ENCODE measurements around the gene SH3RF3.
"Not testable (repeated sequence)": the region's sequence is repeated elsewhere in the genome, so short reads cannot be mapped to it uniquely, and the experiment has no call there.

SH3RF3 gene

GRCh38 chr2:109220860-109221259 lies 91.9 kb downstream of the SH3RF3 start:
- DNase-seq (ENCODE audit: low read depth): no peak

DNA sequence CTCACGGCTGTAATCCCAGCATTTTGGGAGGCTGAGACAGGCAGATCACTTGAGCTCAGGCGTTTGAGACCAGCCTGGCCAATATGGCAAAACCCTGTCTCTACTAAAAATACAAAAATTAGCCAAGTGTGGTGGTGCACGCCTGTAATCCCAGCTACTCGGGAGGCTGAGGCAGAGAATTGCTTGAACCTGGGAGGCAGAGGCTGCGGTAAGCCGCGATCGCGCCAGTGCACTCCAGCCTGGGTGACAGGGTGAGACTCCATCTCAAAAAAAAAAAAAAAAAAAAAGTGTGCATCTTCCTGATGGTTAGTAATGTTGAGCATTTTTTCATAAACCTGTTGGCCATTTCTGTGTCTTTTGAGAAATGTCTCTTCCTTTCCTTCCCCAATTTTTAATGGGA lies 92.3 kb downstream of the SH3RF3 start:
- not testable (repeated sequence) for DNase-seq (ENCODE audit: low read depth)

DNA sequence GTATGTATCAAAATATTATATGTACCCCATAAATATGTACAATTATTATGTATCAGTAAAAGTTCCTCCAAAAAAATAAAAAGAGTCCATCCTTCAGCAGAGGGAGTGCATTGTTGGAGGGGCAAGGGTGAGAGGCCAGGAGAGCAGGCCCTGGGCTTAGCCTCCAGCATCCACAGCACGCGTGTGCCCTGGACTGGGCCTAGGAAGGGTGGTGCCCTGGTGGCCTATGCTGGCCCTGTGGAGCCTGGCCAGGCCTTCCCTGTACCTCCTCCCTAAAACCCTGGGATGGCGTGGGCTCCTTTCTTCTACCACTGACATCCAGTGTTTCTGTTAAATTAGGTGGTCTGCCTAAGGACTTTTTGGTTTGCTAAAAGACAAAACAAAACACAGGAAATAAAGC lies 93.4 kb downstream of the SH3RF3 start:
- DNase-seq (ENCODE audit: low read depth): no peak

DNA sequence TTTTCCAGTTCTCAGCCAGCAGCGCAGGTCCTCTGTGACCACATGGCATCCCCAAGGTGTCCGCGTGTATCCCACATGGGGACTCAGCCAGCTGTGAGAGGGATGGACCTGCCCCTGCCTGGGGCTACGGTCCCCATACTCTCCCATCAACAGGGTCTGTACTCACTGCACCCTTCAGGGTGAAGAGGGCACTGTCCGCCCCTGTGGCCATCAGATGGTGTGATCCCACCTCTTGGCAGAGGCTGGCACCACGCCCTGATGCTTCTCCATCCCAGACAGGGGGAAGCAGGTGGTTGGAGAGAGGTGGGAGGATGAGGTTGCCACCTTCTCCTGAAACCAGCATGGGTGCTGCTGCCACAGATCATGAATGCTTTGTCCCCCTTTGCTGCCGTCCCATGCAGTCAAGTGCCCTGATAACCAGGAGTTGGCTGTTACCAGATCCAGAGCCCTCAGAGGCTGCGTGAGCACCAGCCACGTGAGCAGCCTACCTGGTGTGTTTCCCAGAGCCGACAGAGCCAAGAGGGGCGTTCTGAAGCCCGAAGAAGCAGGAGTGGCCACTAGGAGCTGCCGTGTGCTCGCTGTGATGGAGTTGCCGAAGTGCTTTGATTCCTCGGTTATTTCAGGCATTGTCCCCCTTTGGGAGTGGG lies 93.9 kb downstream of the SH3RF3 start:
- no peak for DNase-seq (ENCODE audit: low read depth)

DNA sequence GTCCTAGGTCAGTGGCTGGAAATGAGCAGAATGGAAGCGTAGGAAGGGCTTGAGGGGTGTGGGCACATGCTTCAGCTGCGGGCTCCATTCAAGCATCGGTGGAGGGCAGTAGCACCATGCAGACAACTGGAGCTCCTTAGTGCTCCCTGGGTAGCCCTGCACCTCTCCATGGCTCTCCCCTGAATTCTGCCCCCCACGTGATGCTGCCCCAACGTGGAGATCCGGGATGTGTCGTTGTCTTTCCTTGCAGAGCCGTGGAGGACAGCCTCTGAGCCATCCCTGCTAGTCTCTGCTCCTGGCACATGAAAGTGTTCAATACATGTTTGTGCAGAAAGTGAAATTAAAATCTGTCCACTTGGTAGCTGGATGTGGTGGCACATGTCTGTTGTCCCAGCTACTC lies 94.5 kb downstream of the SH3RF3 start:
- DNase-seq (ENCODE audit: low read depth): no peak

GRCh38 chr2:109224341-109224740 lies 95.3 kb downstream of the SH3RF3 start:
- DNase-seq (ENCODE audit: low read depth): not testable (repeated sequence)

DNA sequence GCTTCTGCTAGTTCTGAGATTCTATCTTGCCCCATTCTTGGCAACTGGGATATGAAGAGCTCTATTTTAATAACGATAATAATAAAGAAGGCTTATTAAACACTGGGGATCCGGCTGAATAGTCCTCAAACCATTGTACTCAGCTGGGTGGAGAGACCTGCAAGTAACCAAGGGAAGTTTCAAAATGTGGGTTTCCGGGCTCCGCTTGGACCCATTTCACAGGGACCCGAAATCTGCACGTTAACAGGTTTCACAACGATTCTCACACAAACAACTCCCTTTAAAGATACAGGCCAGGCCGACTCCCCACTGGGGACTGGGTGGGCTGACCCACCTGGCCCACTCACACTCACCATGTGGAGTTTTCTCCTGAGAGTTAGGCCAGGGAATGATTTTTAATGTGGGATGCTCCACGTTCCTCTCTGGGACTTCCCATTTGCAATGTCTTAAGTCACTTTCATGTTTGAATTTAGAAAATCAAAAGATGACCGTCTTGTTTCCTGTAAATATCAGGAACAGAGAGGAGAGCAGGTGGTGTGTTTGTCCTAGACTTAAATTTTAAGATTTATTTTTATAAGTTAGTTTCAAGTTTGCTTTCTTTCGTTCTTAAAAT lies 96.3 kb downstream of the SH3RF3 start:
- no peak for DNase-seq (ENCODE audit: low read depth)

- no peak for DNase-seq (ENCODE audit: low read depth)
Measured at GRCh38 chr2:109226128-109226527, 97.1 kb downstream of the SH3RF3 start.

DNA sequence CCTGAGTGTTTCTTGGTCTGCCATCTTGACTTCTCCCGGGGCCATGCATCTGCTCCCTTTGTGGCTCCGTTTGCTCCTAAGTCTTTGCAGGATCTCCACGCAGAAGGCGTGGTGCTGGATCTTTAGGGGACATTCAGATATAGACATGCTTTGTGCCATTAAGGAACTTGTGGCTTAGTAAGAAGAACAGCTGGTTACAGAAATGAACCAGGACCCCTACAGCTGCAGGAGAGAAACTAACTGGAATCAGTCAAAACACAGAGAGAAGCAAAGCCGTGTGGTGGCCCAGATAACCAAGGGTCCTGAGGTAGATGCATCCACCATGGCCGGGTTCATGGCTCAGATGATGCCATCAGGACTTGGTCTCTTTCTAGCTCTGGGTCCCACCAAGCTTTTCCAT lies 97.6 kb downstream of the SH3RF3 start:
- no peak for DNase-seq (ENCODE audit: low read depth)

DNA sequence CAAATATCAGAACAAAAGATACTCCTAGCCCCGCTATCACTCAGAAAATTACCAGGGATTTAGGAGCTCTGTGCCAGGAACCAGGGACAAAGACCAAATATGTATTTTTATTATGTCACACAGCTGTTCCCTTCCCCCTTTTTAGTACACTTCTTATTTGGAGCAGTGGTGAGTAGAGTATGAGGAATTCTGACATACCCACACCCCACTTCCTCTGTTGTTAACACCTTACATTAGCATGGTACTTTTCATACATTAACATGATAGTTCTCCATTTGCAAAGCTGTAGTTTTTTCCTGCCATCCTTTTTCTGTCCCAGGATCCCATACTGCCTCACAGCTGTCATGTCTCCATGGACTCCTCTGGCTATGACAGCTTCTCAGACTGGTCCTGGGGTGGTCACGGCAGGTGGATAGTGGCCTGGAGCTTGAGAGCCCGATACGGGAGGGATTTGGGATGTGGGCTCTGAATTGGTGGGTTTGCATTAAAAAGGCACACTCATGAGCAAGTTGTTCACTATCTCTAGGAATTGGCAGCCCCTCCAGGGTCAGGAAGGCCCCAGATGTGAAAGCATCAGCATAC lies 100.2 kb downstream of the SH3RF3 start:
- no peak for DNase-seq (ENCODE audit: low read depth)

GRCh38 chr2:109230941-109231420 lies 102.0 kb downstream of the SH3RF3 start:
- no peak for DNase-seq (ENCODE audit: low read depth)

DNA sequence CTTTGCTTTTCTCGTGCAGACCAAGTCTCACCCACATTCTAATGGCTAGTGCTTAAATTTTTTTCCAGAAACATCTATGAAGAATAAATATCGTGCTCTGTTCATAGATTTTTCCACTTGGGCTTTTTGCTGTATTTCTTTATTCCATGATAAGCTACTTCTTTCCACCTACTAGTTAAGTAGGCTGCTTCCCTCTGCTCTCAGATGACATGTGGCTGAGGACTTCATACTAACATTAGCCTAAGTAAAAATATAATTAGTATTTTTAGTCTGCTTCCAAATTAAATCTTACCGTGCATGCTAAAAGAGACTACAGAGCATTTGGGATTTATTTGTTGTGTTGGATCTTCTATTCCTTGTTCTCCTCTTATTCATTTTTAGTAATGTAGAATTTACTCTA lies 102.4 kb downstream of the SH3RF3 start:
- no peak for DNase-seq (ENCODE audit: low read depth)

GRCh38 chr2:109231996-109232705 lies 103.1 kb downstream of the SH3RF3 start:
- no peak for DNase-seq (ENCODE audit: low read depth)

DNA sequence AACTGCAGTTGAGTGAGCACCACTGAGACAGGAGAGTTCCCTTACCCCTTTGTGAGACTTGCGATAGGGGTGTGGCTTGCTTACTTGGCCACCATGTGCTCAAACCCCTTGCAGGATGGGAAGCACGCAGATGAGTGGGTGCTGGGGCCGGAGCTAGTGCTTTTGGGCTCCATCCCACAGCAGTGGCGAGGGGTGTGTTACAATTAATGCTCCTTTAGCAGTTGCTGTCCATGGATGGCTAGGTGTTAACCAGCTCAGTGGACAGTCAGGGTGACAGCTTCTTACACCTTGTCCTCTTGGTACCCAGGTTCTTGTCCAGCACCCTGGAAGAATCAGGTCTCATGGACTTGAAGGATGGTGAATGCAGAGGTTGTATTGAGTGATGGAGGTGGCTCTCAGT lies 103.9 kb downstream of the SH3RF3 start:
- no peak for DNase-seq (ENCODE audit: low read depth)

DNA sequence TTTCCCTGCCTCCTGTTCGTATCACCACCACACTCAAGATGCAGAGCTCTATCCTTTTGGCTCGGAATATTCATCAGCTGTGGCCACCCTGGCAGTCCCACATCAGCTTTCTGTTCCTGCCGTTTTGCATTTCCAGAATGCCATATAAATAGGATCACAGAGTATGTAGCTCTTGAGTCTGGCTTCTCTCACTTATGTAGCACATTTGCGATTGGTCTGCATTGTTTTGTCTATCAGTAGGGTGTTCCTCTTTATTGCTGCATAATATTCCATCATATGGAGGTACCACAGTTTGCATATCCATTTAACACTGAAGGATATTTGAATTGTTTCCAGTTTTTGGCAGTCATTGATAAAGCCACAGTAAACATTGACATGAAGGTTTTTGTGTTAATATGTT lies 104.6 kb downstream of the SH3RF3 start:
- no peak for DNase-seq (ENCODE audit: low read depth)

DNA sequence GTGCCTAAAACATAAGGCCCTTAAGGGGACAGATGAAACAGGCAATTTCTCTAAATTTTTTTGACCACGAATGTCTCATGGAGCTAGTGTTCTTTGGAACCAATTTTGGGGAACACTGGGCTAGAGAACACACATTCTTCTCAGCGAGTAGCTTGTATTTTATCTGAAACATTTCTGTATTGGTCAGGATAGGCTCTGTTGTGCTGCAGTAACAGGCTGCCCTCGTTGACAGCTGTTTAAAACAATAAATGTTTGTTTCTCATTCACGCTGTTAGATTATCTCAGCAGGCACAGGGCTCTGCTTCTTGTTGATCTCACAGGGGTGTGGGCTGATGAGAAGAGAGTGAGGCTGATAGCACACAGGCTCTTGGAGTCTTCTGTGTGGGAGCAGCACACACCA lies 105.3 kb downstream of the SH3RF3 start:
- DNase-seq (ENCODE audit: low read depth): no peak

DNA sequence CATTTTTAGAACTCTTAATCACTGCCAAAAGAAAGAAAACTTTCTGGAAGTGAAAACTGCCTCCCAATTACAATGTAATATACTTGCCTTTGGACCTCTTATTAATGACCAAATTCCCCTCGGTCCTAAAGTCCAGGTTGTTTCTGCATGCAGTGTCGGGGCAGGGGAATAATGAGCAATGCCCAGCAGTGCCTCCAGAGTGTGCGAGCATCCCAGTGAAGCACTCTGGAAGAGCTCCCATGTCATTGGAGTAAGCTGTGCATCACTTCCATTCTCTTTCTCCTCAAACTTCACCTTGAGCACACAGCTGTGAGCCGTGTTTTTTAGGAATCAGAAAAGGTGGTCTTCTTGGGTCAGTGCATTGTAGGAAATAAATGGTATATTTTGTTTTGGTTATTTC lies 107.1 kb downstream of the SH3RF3 start:
- DNase-seq (ENCODE audit: low read depth): no peak

GRCh38 chr2:109237792-109238191 lies 108.8 kb downstream of the SH3RF3 start:
- DNase-seq (ENCODE audit: low read depth): no peak

- DNase-seq (ENCODE audit: low read depth): no peak
Measured at GRCh38 chr2:109238580-109238979, 109.6 kb downstream of the SH3RF3 start.

- no peak for DNase-seq (ENCODE audit: low read depth)
Measured at GRCh38 chr2:109239720-109240119, 110.7 kb downstream of the SH3RF3 start.

- no peak for DNase-seq (ENCODE audit: low read depth)
Measured at GRCh38 chr2:109242210-109242653, 113.2 kb downstream of the SH3RF3 start.

DNA sequence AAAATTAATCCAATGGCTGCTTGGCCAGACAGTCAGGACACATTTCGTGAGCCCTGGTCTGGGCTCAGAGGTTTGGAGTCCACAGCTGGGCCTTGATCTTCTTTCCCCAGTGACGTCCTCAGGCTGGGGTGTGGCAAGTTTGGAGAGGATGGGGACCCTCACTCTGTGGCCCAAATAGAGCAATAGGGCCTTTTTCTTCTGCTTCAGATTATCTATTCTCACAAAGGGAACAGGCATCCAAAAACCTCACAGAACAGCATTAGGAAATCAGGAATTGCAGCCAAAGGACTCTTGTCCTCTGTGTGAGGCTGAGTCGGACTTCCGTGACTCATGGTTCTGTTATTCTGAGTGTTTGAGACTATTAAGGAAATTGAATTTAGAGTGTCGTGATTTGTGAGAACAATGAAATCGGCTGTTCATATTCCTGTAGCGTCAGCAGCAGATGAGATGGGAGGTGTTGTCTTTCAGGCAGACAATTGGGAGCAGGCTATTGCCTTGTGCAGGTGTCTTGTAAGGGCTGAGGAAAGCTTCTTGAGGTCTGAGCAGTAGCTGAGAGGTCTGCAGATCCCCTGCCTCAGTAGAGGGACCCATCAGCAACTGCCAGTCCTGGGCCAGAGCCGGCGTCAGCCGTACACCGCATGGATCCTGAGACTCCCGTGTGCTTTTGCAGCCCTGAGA lies 113.8 kb downstream of the SH3RF3 start:
- DNase-seq (ENCODE audit: low read depth): no peak

All from stimulated activated CD8-positive, alpha-beta memory T cell treated with anti-CD3 and anti-CD28 coated beads, Interleukin-4, amount 100 ng/mL, for 24 hours (primary cell).